Measurements from ENCODE around the gene SPRR4.
"Not testable (repeated sequence)": the region's sequence is repeated elsewhere in the genome, so short reads cannot be mapped to it uniquely, and the experiment has no call there.

The SPRR4 gene

DNA sequence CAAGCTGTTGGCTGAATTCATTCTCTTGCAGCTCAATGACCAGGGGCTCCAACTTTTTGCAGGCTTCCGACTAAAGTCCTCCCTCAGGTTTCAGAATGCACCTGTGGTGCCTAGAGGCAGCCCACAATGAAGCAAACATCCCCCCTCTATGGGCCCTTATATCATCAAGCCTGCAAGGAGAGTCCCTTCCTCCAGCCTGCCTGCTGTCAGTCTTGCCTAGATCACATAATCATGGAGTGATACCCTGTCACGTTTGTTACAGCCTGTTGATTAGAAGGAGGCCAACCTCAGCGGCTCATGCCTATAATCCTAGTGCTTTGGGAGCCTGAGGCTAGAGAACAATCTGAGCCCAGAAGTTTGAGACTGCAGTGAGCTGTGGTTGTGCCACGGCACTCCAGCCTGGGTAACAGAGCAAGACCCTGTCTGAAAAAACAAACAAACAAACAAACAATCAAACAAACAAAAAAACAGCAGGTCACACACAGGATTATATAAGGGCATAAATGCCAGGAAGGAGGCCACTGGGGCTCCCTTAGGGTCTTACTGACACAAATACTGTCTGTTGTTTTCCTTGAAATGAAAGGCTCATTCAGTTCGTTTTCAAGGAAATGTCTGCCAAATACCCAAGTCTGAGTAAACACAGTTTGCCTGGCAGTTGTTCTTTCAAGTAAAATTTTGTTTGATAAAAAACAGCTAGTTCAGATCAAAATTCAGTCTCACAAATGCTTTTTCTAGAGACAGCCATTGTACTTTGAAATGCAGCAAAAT, 26.4 kb downstream of the SPRR4 start:
- TF ChIP-seq CTCF (IDR thresholded peaks at IDR 0.05; ENCODE audit: low read depth, low read length, missing control alignments): no peak
- no peak for DNase-seq (ENCODE audit: low read depth)
- no peak overlapping the region for H3K4me3 ChIP-seq (ENCODE audit: low read depth, low read length)
- in situ Hi-C loops (cut with HindIII; ENCODE audit: low sequenced_read_pairs): no loop called here

GRCh38 chr1:152997901-152998300, 27.5 kb downstream of the SPRR4 start:
- in situ Hi-C loops (cut with HindIII; ENCODE audit: low sequenced_read_pairs): no loop called here
- no peak for DNase-seq (ENCODE audit: low read depth)
- no peak for TF ChIP-seq CTCF (IDR thresholded peaks at IDR 0.05; ENCODE audit: low read depth, low read length, missing control alignments)
- no peak overlapping the region for H3K4me3 ChIP-seq (ENCODE audit: low read depth, low read length)

DNA sequence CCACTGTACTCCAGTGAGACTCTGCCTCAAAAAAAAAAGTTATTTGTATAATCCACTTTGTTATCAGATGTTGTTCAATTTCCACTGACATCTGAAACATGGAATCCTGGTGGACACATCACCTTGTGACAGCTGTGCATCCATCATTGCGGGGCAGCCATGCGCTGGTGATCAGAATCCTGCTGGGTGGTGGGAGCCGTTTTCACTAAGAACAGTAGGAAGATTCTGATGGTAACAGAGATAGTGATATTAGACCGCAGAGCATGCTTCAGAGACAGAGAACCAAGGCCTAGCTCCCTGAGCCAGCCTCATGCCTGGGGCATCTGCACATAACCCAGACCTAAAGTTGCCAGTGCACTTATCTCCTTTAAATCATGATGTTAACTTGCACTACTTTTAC, 28.0 kb downstream of the SPRR4 start:
- DNase-seq (ENCODE audit: low read depth): no peak
- in situ Hi-C loops (cut with HindIII; ENCODE audit: low sequenced_read_pairs): no loop called here
- no peak overlapping the region for H3K4me3 ChIP-seq (ENCODE audit: low read depth, low read length)
- no peak for TF ChIP-seq CTCF (IDR thresholded peaks at IDR 0.05; ENCODE audit: low read depth, low read length, missing control alignments)

- in situ Hi-C loops (cut with HindIII; ENCODE audit: low sequenced_read_pairs): no loop called here
- TF ChIP-seq CTCF (IDR thresholded peaks at IDR 0.05; ENCODE audit: low read depth, low read length, missing control alignments): no peak
- no peak for DNase-seq (ENCODE audit: low read depth)
- no peak overlapping the region for H3K4me3 ChIP-seq (ENCODE audit: low read depth, low read length)
Measured at GRCh38 chr1:152999818-153000217, 29.4 kb downstream of the SPRR4 start.

- no peak for DNase-seq (ENCODE audit: low read depth)
- in situ Hi-C loops (cut with HindIII; ENCODE audit: low sequenced_read_pairs): no loop called here
- H3K4me3 ChIP-seq (ENCODE audit: low read depth, low read length): no peak overlapping the region
- no peak for TF ChIP-seq CTCF (IDR thresholded peaks at IDR 0.05; ENCODE audit: low read depth, low read length, missing control alignments)
Measured at GRCh38 chr1:153000294-153000693, 29.8 kb downstream of the SPRR4 start.

- TF ChIP-seq CTCF (IDR thresholded peaks at IDR 0.05; ENCODE audit: low read depth, low read length, missing control alignments): no peak
- H3K4me3 ChIP-seq (ENCODE audit: low read depth, low read length): no peak within 1 kb of the TSS
- in situ Hi-C loops (cut with HindIII; ENCODE audit: low sequenced_read_pairs): no loop called here
- DNase-seq (ENCODE audit: low read depth): no peak
Measured at GRCh38 chr1:153001382-153001781, 30.9 kb downstream of the SPRR4 start, which contains the start of gene SPRR3. TSS of gene SPRR3 (plus strand) at chr1:153001749. CDS start at chr1:153003021, 1,272 bp downstream.

- H3K4me3 ChIP-seq (ENCODE audit: low read depth, low read length); in situ Hi-C loops (cut with HindIII; ENCODE audit: low sequenced_read_pairs); DNase-seq (ENCODE audit: low read depth): not testable (repeated sequence)
Measured at GRCh38 chr1:153011235-153011758, 40.8 kb downstream of the SPRR4 start.

DNA sequence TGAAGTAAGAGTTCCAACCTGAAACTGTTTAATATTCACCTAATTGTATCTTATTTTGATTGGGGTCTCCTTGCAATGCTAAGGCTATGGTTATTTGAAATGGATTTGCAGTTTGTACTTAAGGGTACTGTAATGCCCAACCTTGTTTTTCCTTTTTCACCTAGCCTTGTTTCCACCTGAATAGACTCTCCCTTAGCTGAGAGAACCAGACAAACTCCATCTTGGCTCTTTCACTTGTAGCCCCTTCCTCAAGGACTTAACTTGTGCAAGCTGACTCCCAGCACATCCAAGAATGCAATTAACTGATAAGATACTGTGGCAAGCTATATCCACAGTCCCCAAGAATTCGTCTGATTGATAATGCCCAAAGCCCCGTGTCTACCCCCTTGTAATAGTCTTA, 51.4 kb downstream of the SPRR4 start:
- H3K4me3 ChIP-seq (ENCODE audit: low read depth, low read length); DNase-seq (ENCODE audit: low read depth); in situ Hi-C loops (cut with HindIII; ENCODE audit: low sequenced_read_pairs): not testable (repeated sequence)
